GM18519 (cell line): Measurements from ENCODE around the gene GATA5.
"Not testable (repeated sequence)": the region's sequence is repeated elsewhere in the genome, so short reads cannot be mapped to it uniquely, and the experiment has no call there.

Experiments used
- ATAC-seq: cut with Tn5 transposase; IDR thresholded peaks from one replicate; pipeline ENCODE4 v1.9.1; 2021; ENCODE audit warnings: mild to moderate bottlenecking, moderate library complexity; ENCODE audit not compliant: unreplicated experiment, low FRiP score

GATA5 gene

DNA sequence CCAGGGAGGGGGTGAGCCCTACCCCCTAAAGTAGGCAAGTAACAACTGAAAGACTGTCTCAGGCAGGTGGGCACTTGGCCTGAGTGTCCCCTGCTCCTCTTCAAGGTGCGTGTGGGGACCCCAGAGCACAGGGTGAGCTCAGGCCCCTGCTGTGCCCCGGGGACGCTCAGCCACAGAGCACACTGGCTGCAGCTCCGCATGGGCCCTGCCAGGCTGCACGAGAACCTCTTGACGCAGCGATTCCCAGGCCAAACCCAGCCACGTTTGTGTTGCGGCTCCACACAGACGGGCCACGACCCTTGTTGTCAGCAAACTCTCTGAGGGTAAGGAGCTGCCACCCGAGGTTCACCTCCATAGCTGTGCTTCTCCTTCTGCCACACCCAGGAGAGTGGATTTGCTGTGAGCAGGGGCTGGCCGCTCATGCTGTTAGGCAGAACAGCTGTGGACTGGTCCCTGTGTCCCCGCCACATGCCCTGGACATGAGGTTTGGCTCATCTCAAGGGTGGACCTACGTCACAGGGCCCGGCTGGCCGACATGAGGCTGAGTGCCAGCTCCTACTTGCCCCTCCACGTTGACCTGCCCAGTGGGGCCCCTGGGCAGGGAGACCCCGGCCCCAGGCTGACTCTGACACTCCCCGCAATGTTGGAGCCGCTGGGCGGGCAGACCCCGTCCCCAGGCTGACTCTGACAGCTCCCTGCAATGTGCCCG, 29.7 kb upstream of the GATA5 start:
- ATAC-seq, result no peak

DNA sequence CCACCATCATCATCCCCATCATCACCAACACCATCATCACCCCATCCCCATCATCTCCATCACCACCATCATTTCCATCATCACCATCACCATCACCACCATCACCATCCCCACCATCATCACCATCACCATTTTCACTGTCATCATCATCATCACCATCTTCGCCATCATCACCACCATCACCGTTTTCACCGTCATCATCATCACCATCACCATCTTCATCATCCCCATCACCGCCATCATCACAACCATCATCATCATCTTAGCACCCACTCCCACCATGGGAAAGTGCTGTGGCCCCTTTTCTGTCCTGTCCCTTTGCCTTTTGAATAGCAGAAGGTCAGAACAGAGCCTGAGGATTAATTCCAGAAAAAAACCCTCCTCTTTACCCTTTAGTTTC, 28.5 kb upstream of the GATA5 start:
- no peak for ATAC-seq

DNA sequence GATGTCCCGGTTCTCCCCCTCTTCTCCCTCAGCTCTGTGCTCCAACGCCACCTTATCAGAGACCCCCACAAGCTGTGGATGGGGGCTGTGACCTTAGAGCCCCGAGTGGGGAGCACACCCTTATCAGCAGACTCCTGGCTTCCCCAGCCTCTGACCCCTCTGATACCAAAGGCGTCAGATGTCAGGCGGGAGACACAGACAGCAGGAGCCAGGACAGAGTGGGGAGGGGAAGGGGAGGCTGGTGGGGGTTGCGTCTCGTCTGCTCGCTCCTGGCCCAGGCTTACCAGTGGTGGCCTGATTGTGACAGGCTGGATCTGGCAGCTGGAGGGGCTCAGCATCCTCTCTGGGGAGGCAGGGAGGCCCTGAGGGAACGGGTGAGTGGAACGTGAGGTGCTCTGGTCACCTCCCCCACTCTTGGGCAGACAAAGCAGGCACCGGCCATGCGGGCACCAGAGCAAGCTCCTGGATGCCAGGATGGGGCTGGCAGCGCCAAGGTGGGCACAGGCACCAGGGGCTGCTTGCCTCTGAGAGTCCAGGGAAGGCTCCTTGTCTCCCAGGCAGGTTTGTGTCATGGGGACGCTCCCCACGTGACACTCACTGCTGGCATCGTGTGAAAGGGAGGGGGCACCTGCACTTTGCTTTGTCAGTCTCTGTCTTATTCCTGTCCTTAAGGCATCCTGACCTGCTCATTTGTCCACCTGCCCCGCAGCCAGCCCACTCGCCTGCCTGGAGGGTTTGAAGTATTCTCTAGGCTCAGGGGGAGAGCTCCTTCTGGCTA, 27.8 kb upstream of the GATA5 start:
- ATAC-seq, result no peak

DNA sequence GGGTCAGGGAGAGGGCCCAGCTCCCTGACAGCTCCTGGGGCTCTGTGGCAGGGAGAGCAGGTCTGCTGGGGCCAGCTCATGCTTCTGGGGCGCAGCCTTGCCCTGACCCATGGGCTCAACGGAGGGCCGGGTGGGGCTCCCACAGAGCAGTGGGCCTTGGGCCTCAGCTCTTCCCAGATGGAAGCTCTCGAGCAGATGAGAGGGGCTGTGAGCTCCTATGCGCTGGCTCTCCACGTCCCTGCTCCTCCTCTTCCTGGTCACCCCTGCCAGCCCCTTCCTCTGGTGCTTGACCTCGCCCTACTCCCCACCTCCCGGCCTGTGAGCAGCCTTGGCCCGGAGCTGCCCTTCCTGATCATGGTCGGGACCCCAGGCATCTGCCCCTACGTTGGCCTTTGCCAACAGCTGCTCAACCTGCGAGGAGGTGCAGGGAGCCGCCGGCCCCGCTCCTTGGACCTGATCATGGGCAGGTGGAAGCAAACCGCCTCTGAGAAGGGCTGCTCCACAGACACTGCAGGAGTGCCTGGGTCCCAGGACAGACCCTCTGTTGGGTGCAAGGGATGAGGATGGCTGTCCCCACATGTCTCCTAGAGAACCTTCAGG, 26.8 kb upstream of the GATA5 start:
- no peak for ATAC-seq

DNA sequence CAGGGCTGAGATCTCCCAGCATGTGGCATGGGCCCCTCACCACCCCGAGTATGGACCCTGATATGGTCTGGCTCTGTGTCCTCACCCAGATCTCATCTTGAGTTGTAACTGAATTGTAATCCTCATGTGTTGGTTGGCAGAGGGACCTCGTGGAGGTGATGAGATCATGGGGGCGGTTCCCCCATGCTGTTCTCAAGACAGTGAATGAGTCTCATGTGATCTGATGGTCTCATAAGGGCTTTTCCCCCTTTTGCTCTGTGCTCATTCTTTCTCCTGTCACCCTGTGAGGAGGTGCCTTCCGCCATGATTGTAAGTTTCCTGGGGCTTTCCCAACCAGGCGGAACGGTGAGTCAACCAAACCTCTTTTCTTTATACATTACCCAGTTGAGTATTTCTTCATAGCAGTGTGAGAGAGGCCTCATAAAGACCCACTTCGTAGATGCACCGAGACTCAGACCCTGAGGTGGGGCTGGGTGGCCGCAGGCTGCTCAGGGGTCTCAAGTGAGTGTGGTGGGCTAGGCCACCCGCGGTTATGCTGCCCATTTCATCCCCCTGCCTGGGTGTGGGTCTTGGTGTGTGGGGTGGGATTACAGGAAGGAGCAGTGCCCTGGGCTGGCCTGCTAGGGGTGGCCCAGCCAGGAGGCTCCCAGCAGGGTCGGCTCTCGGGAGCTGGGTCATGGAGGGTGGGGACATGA, 26.2 kb upstream of the GATA5 start:
- no peak for ATAC-seq

DNA sequence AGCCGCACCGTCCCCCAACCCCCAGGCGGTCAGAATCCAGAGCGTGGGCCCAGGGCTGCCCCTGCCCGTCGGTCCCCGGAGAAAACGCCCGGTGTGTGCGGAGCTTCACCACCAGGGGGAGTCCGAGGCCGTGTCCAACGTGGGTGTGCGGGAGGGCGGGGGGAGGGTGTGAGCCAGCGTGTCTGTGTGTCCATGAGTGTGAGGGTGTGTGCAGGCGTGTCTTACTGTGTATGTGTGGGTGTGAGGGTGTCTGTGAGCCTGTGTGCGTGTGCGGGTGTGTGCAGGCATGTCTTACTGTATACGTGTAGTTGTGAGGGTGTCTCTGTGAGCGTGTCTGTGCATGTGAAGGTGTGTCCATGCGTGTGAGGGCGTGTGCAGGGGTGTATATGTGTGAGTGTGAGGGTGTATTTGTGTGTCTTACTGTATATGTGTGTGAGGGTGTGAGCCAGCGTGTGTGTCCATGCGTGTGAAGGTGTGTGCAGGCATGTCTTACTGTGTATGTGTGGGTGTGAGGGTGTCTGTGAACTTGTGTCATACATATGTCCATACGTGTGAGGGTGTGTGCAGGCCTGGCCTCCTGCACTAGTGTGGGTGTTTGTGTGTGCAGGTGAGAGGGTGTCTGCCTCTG, 24.6 kb upstream of the GATA5 start:
- no peak for ATAC-seq

DNA sequence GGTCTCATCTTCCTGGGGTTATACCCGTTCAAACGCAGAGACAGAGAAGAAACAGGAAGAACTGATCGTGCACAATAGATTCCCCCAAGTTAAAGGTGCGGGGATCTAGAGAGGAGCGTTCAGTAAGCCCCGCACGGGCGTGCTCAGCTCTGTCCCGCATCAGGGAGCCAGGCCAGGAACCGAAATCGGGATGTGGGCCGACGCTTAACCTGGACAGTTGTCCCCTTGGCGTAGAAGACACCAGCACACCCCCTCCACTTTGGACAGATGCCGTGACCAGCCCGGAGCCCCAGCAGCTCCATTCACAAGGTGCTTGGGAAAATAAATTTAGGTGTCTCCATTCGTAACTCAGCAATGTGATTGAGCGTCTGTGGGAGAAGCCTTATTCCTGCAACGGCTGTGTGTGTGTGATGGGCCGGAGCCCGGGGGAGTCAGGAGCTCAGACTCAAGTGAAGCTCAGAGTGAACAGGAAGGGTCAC, 24.0 kb upstream of the GATA5 start:
- ATAC-seq, result no peak

DNA sequence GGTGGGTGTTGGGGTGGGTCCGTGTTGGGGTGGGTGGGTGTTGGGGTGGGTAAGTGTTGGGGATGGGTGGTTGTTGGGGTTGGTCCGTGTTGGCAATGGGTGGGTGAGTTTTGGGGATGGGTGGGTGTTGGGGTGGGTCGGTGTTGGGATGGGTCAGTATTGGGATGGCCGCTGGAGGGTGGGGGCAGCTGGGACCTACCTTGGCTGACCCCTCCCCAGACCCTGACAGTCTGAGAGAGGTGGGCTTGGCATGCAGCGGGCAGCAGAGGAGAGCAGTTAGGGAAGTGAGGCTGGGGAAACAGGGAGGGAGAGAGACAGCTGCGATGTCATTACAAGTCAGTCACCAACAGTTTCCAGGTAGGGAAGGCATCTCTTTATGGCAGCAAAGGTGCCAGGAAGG, 23.1 kb upstream of the GATA5 start:
- no peak for ATAC-seq

DNA sequence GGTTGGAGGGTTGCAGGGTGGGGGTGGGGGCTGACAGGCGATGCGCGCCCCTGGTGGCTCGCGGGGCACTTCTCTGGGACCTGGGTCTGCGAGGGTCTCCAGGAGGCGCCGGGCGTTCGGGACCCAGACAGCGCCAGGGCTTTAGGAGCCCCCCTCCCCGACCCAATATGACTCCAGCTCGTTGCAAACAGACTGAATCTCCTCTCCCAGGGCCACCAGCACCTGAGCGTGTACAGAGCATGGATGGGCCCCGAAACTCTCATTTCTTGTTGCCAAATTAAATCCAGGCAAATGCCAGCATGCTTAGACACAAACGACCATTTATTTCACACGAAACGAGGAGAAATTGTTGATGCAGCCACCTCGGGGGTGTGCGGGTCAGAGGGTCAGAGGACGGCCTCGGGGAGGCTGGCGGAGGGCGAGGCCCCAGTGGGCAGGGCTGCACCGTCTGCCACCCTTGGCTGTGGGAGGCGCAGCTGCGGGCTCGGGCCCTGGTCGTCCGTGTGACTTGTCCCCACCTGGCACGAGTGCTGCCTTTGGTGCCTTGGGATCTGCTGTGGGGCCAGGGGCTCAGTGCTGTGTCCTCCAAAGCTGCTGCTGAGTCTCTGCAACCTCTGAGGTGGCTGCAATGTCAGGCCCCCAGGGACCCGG, 20.9 kb upstream of the GATA5 start:
- no peak for ATAC-seq

DNA sequence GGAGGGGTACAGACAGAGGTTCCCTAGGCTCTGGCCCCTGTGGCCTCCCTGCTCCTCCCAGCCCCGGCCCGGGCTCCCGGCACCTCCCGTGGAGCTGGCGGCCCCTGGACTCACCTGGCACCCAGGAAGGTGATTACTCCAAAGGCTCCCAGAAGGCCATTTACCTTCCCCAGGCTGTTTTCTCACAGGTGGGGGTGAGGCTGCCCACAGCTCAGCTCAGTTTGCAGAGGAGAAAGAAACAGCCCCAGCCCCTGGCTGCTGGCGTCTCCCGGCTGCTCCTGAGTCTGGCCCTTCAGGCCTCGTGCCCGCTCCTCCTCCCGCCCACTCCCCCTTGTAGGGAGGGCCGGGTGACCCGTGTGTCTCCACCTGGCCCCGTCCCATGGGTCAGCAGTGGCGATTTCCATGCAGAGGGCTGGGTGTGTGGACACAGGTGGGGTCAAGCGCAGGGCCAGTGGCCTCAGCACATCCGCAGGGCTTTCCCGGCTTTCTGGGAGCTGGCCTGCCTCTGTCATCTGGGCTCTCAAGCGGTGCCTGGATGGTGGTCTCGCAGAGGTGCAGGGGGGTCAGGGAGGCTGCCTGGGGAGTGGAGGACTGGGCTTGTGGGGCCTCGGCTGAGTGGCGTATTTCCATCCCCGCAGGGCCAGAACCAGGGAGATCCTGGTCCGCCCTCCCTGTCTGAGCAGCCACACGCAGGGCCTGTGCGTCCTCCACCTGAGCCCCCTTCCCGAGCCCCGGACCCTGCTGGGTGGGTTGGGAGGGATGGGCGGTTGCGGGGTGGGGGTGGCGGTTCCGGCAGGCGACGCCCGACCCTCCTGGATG, 20.2 kb upstream of the GATA5 start:
- ATAC-seq, result no peak

DNA sequence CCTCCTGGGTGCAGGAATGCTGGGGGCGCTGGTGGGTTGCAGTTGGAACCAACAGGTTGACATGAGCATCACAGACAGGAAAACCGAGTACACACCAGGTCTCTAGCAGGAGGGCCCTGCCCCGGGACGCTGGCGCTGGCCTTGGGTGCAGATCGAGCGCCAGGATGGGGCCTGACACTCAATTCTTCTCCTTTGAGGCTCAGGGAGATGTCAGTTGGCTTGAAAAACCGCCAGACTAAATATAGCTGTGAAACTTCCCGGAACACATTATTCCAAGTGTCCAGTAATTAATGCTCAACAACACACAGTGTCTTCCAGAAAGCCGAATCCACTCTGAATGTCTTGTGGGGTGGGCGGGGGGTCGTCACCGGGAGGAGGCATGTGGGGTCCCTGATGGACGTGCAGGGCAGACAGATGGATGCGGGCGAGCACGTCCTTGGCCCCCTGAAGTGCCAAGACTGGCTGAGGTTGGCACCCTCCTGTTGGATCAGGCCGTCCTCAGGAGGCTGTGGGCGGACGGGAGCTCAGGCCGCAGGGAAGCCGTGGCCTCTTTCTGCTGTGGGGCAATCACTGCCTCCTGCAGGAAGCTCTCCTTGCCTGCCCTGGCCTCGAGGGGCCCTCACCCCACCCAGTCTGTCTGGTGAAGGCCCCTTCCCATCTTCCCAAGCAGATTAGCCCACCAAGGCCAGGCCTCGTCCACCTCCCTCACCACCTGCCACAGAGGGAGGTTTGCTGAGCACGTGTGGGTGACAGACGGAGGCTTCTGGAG, 19.4 kb upstream of the GATA5 start:
- ATAC-seq, result no peak

DNA sequence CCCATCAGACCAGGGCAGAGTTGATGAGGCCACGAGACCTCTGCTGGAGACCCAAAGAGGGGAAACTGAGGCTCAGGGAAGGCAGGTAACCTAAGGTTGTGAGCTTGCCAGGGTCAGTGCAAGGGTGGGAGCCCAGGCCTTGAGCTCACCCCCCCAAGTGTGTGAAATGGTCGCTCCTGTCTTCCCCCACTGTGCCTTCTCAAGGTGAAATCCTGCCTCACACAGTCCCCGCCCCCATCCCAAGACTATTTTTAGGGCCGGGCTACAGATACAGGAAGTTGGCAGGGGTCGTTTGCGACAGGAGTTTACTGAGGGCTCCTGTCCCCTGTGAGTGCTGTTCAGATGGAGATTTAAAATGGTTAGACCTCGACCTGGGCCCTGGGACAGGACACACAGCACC, 18.7 kb upstream of the GATA5 start:
- ATAC-seq, result no peak

DNA sequence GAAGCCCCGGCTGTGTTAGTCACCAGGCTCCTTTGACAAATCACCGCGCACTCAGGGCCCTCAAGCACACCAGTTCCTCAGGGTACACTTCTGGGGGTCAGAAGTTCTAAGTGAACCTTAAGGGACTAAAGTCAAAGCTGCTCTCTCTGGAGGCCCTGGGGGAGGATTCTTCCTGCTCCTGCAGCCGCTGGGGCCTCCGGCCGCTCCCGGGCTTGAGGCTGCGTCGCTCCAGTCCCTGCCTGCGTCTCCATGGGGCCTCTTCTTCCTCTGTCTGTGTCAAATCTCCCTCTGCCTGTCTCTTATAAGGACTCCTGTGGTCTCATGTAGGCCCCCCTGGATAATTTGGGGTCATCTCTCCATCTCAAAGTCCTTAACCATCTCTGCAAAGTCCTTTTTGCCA, 18.1 kb upstream of the GATA5 start:
- no peak for ATAC-seq

DNA sequence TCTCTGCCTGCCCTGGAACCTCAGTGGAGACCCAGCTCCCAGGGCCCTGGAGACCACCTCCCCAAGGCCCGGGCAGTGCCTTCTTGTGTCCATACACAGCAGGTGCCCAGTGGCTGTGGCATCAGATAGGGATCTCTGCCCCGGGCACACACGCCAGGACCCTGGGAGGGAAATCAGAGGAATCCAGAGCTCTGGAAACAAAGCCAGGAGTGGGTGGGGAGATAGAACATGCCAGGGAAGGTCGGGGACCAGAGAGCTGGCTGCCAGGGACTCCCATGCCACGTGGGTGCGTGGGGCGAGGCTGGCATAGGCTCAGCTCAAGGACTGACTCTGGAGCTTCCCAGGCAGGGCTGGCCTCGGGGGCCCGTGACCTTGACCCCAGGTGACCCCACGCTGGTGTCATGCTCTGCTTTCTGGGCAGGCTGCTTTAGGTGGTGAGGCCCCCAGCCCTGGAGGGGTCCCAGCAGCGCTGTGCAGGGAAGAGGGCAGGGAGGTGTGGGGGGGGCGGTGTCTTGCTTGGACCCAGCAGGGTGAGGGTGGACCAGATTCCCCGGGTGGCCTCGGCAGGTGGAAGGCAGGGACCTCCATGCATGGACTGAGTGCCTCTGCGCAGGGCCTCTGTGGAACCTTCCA, 17.6 kb upstream of the GATA5 start:
- ATAC-seq, result no peak

DNA sequence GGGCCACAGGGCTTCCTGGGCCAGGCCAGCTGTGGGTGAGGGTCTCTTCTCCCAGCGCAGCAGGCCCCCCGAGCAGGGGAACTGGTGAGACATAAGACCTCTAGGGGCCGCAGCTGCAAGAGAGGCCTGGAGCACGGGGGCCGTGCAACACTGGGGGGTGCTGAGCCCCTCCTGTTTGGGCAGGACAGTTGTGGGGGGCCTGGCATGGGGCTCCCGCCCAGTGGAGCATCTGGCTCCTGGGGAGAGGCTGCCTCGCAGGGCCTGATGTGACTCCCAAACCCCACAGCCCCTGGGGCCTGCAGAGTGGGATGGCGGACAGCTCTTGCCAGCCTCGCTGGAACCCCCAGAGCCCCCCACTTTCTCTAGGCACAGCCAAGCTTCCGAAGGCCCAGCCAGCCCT, 16.9 kb upstream of the GATA5 start:
- ATAC-seq, result no peak

DNA sequence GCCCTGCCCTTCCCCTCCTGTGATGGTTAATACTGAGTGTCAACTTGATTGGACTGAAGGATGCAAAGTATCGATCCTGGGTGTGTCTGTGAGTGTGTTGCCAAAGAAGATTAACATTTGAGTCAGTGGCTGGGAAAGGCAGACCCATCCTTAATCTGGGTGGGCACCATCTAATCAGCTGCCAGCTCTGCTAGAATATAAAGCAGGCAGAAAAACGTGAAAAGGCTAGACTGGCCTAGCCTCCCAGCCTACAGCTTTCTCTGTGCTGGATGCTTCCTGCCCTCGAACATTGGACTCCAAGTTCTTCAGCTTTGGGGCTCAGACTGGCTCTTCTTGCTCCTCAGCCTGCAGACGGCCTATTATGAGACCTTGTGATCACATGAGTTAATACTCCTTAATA, 15.0 kb upstream of the GATA5 start:
- ATAC-seq, result not testable (repeated sequence)

DNA sequence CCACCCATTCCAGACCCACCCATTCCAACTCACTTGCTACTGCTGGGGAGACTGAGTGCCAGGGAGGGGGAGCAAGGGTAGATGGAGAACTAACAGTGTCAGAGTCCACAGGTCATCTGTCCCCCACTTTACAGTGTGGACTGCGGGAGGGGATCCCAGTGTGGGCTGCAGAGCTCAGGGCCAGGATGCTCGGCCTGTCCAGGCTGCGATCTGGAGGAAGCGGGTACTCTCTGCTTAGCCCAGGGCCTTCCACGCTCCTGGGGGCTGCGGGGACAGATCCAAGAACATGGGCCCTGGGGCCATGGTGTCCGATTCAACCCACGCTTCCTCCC, 14.1 kb upstream of the GATA5 start:
- ATAC-seq, result no peak

DNA sequence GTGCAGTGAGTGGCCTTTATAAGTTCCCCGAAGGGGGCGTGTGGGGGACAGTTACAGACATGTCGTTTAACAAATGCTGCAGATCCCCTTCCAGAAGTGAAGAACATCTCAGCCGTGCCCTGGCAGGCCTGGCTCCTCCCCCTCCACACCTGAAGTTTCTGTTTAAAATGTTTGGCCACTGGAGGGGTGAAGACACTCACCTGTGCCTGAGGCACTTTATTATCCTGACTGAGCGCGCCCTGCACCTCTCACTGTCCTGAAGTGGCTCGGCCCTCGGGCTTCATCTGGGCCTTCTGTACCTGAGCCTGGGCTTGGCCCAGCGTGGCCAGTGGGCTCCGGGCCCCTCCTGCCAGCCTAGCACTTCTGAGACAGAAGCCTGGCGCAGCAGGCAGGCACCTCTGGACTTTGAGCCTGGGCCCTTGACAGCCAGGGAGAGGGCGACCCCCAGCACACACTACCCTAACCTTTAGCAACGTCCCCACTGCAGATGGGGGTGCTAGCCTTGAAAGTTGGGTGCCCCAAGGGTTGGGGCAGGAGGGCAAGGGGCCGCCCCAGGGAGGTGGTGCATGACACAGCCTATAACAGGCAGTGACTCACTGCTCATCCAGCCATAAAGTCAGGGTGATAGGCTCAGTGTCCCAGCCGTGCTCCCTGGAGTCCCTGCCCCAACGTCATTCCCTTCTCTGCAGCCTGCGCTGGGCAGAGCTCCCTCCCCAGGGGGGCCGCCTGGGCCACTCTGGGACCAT, 13.6 kb upstream of the GATA5 start:
- ATAC-seq, result no peak
